Endothelial cell of umbilical vein (primary cell): ENCODE measurements around the gene COPE. TPM values are rescaled to one million over a fixed set of nuclear protein-coding genes. Genes with fewer than 3 reads are reported as not detected.

ENCODE experiments used
- BruUV-seq: library from RNA; stranded (reverse); fragments of 400-500 nt; replicated peaks from 2 replicates; lab custom pipeline; 2021; lab: Mats Ljungman, UMichigan
- CTCF ChIA-PET: fragments of 300-600, 350-600 bp; sonication (Branson Sonifier 250); formaldehyde crosslinking; loops from one replicate; lab custom pipeline; 2021; ENCODE audit warnings: antibody characterized with exemption, inconsistent platforms; lab: Charles Lee
- POLR2A ChIA-PET: fragments of 300-600, 350-600 bp; sonication (Branson Sonifier 250); formaldehyde crosslinking; loops from one replicate; lab custom pipeline; 2021; ENCODE audit warnings: antibody characterized with exemption, inconsistent platforms; lab: Charles Lee
- DNase-seq: peaks from one replicate; pipeline ENCODE4 v3.0.0-alpha.2; 2011; ENCODE audit warnings: low read depth, low spot score
- FAIRE-seq: peaks from 2 replicates; lab custom pipeline; 2011; peaks lifted over from hg19 to GRCh38; lab: Jason Lieb, UNC
- H2AFZ ChIP-seq: 2 replicates; pipeline ENCODE4 v1.6.0; 2012; ENCODE audit warnings: low read depth, low read length, control low read depth, inconsistent platforms
- H3K27ac ChIP-seq: 2 replicates; pipeline ENCODE4 v1.5.1; 2011; ENCODE audit warnings: low read depth, mild to moderate bottlenecking, control low read depth, low read length, moderate library complexity; ENCODE audit not compliant: insufficient read depth
- H3K27me3 ChIP-seq, 2 experiments: 2 replicates each; pipeline versions ENCODE4 v1.6.0 to v1.6.1; 2011; ENCODE audit warnings: low read length in 2 of 2, mixed read lengths in 1 of 2; ENCODE audit not compliant: control insufficient read depth in 2 of 2, insufficient read depth in 2 of 2
- H3K36me3 ChIP-seq, 2 experiments: 2 replicates in 1 of 2; 3 replicates in 1 of 2; pipeline ENCODE4 v1.5.1; 2011; ENCODE audit warnings: low read length in 2 of 2, mild to moderate bottlenecking in 1 of 2, moderate library complexity in 1 of 2; ENCODE audit not compliant: control insufficient read depth in 2 of 2, insufficient read depth in 2 of 2; ENCODE audit errors: extremely low read depth in 1 of 2
- H3K4me1 ChIP-seq: 3 replicates; pipeline ENCODE4 v1.5.1; 2011; ENCODE audit warnings: mild to moderate bottlenecking, low read length; ENCODE audit not compliant: control insufficient read depth, insufficient read depth; ENCODE audit errors: extremely low read depth
- H3K4me2 ChIP-seq: 2 replicates; pipeline ENCODE4 v1.6.1; 2011; ENCODE audit warnings: low read length, control low read depth, mixed read lengths; ENCODE audit not compliant: insufficient read depth
- H3K4me3 ChIP-seq, 3 experiments: fragments of 200-600 bp in 1 of 3; sonication (generic), shearing (Covaris generic) in 1 of 3; replicated peaks in 1 of 3; 2 replicates each; pipeline ENCODE4 v1.5.1; 2011 to 2016; ENCODE audit warnings: control low read depth in 3 of 3, low read length in 3 of 3, mild to moderate bottlenecking in 2 of 3, inconsistent platforms in 1 of 3, low read depth in 1 of 3, moderate library complexity in 1 of 3; ENCODE audit not compliant: insufficient read depth in 1 of 3
- H3K79me2 ChIP-seq: 2 replicates; pipeline ENCODE4 v1.6.0; 2012; ENCODE audit warnings: low read length, inconsistent platforms; ENCODE audit not compliant: control insufficient read depth, insufficient read depth
- H3K9ac ChIP-seq: replicated peaks from 2 replicates; pipeline ENCODE3; 2011; ENCODE audit warnings: low read length, control low read depth; ENCODE audit not compliant: insufficient read depth; ENCODE audit errors: extremely low read depth
- H3K9me1 ChIP-seq: replicated peaks from 3 replicates; pipeline ENCODE4 v1.6.0; 2011; ENCODE audit warnings: mild to moderate bottlenecking, low read length; ENCODE audit not compliant: control insufficient read depth, insufficient read depth; ENCODE audit errors: extremely low read depth
- H3K9me3 ChIP-seq: replicated peaks from 2 replicates; pipeline ENCODE4 v1.5.1; 2012; ENCODE audit warnings: low read length, inconsistent platforms; ENCODE audit not compliant: control insufficient read depth, insufficient read depth
- H4K20me1 ChIP-seq: replicated peaks from 2 replicates; pipeline ENCODE3; 2011; ENCODE audit warnings: mild to moderate bottlenecking, low read length; ENCODE audit not compliant: control insufficient read depth, insufficient read depth; ENCODE audit errors: extremely low read depth
- CTCF ChIP-seq, 2 donors: IDR thresholded peaks; 1 replicate in 1 of 2; 2 replicates in 1 of 2; pipeline ENCODE4 v1.5.1; 2011; ENCODE audit warnings: low read length in 2 of 2, mild to moderate bottlenecking in 2 of 2, moderate library complexity in 2 of 2, control low read depth in 1 of 2, inconsistent platforms in 1 of 2, low read depth in 1 of 2; ENCODE audit not compliant: insufficient read depth in 1 of 2; ENCODE audit errors: extremely low read depth in 1 of 2
- EZH2 ChIP-seq: IDR thresholded peaks from 2 replicates; pipeline ENCODE4 v1.6.1; 2012; ENCODE audit warnings: borderline replicate concordance, low read depth, mild to moderate bottlenecking, moderate library complexity, low read length, inconsistent platforms; ENCODE audit not compliant: severe bottlenecking
- FOS ChIP-seq: IDR thresholded peaks from 2 replicates; pipeline ENCODE4 v1.6.1; 2011; ENCODE audit warnings: mild to moderate bottlenecking, low read length, moderate library complexity, borderline replicate concordance; ENCODE audit not compliant: insufficient read depth
- GATA2 ChIP-seq: IDR thresholded peaks from 2 replicates; pipeline ENCODE4 v1.7.0; 2011; ENCODE audit warnings: low read depth, mild to moderate bottlenecking, moderate library complexity, mixed read lengths, low read length; ENCODE audit not compliant: insufficient read length, insufficient read depth
- JUN ChIP-seq: IDR thresholded peaks from 2 replicates; pipeline ENCODE4 v1.6.1; 2011; ENCODE audit warnings: borderline replicate concordance, low read depth; ENCODE audit not compliant: insufficient read length, insufficient read depth
- MAX ChIP-seq: IDR thresholded peaks from 2 replicates; pipeline ENCODE4 v1.6.1; 2011; ENCODE audit not compliant: insufficient read depth, insufficient read length
- MYC ChIP-seq: IDR thresholded peaks from one replicate; pipeline ENCODE4 v1.6.1; 2011; ENCODE audit warnings: mild to moderate bottlenecking, low read depth, low read length
- POLR2A ChIP-seq: IDR thresholded peaks from 2 replicates; pipeline ENCODE4 v1.6.1; 2012; ENCODE audit warnings: low read depth, mild to moderate bottlenecking, control low read depth, low read length
- POLR2AphosphoS5 ChIP-seq: IDR thresholded peaks from 2 replicates; pipeline ENCODE4 v1.6.1; 2012; ENCODE audit warnings: low read depth, mild to moderate bottlenecking, control low read depth, low read length, moderate library complexity; ENCODE audit not compliant: insufficient read depth
- dilution Hi-C: fragments of 300-500 bp; cut with MboI; formaldehyde crosslinking; loops from one replicate; pipeline ENCODE4 v1.15.0; 2019; ENCODE audit warnings: low sequenced_read_pairs; ENCODE audit not compliant: extremely low pct_ligation_motif_present
- intact Hi-C: fragments of 100-400 bp; cut with micrococcal nuclease; formaldehyde crosslinking; loops from one replicate; pipeline ENCODE4 v1.10.0; 2022
- polyA plus RNA-seq, 4 experiments: library from polyadenylated mRNA; depleted of rRNA in 3 of 4; stranded (reverse) in 3 of 4; unstranded in 1 of 4; fragments of >200 nt; gene quantifications; 2 replicates each; pipeline versions ENCODE4 v1.2.1 to v1.2.3, GENCODE V29; 2011 to 2012; ENCODE audit warnings: missing spikeins in 1 of 4
- total RNA-seq: library from RNA; stranded (reverse); gene quantifications from 2 replicates; pipeline ENCODE4 v1.2.3, GENCODE V29; 2021

The COPE gene
- total and polyA plus RNA-seq, 2 donors (not counting 3 experiments of a cell fraction or from before 2014, with no cell fraction given) = 252 to 407 TPM

GRCh38 chr19:18861917-18862316 is 57.3 kb downstream of the COPE start:
- H3K79me2 ChIP-seq = no peaks in the 10 kb centered on the region
- H3K9me1 ChIP-seq = no peaks in the 10 kb centered on the region
- no peak overlapping the region for H2AFZ ChIP-seq
- dilution Hi-C loops = no loop called here
- CTCF ChIA-PET = no interaction called here
- no peak for DNase-seq
- no peaks in the 10 kb centered on the region for H3K9me3 ChIP-seq
- TF ChIP-seq MAX (no peak), POLR2AphosphoS5 (no peak), FOS (no peak), EZH2 (no peak), MYC (no peak), CTCF (IDR thresholded peaks at IDR 0.05; ENCODE audit: extremely low read depth in 1 of 2, insufficient read depth in 1 of 2, low read depth in 1 of 2, low read length in 2 of 2) (no peak), GATA2 (no peak), JUN (no peak), POLR2A (no peak)
- H3K4me3 ChIP-seq = no peak overlapping the region
- no peak overlapping the region for H3K27ac ChIP-seq
- no peak overlapping the region for H3K4me2 ChIP-seq
- BruUV-seq = no TSS peak
- peaks cover 11% of the 10 kb centered on the region for H3K4me1 ChIP-seq
- POLR2A ChIA-PET = no interaction called here
- H4K20me1 ChIP-seq = no peaks in the 10 kb centered on the region
- FAIRE-seq = no peak
- H3K27me3 ChIP-seq = no peaks in the 10 kb centered on the region
- no peak overlapping the region for H3K9ac ChIP-seq
- intact Hi-C loops = loop anchor here (10.0 kb wide), 1 partner anchor 53 kb away; the partner anchor contains the start of genes COPE and DDX49
- peaks cover 26 to 63% of the 10 kb centered on the region in 2 experiments for H3K36me3 ChIP-seq
